OCI-LY7 (cell line): ENCODE data around the gene CD320. TPM values are rescaled to one million over a fixed set of nuclear protein-coding genes. Genes with fewer than 3 reads are reported as not detected.

Source experiments
- BruUV-seq: library from RNA; stranded (reverse); fragments of 400-500 nt; replicated peaks from 2 replicates; lab custom pipeline; 2021; lab: Mats Ljungman, UMichigan
- CTCF ChIA-PET: fragments of 300-600 bp; sonication (Branson Sonifier 250); formaldehyde crosslinking; loops from one replicate; lab custom pipeline; 2022; ENCODE audit warnings: antibody characterized with exemption; ENCODE audit not compliant: unreplicated experiment; lab: Charles Lee
- POLR2A ChIA-PET: fragments of 300-600 bp; sonication (Branson Sonifier 250); formaldehyde crosslinking; loops from one replicate; lab custom pipeline; 2022; ENCODE audit warnings: antibody characterized with exemption; lab: Charles Lee
- DNase-seq: peaks from one replicate; pipeline ENCODE4 v3.0.0-alpha.2; 2015; ENCODE audit warnings: low spot score
- H2AFZ ChIP-seq: fragments of 200-600 bp; sonication (generic), shearing (Covaris generic); 2 replicates; pipeline ENCODE4 v1.6.1; 2014; ENCODE audit warnings: mild to moderate bottlenecking, antibody characterized with exemption, low read length, moderate library complexity
- H3K27ac ChIP-seq: fragments of 200-600 bp; sonication (generic); 2 replicates; pipeline ENCODE4 v1.5.1; 2014; ENCODE audit warnings: mixed run types, low read depth, mild to moderate bottlenecking, moderate library complexity, low read length, inconsistent platforms; ENCODE audit not compliant: poor library complexity, severe bottlenecking
- H3K36me3 ChIP-seq: fragments of 200-600 bp; sonication (generic); 2 replicates; pipeline ENCODE4 v1.6.1; 2014; ENCODE audit warnings: mild to moderate bottlenecking, antibody characterized with exemption, low read length, moderate library complexity, mixed read lengths; ENCODE audit not compliant: insufficient read depth
- H3K4me1 ChIP-seq: fragments of 200-600 bp; sonication (generic); 2 replicates; pipeline ENCODE4 v1.5.1; 2014; ENCODE audit warnings: mild to moderate bottlenecking, low read length; ENCODE audit not compliant: insufficient read depth, poor library complexity, severe bottlenecking
- H3K4me2 ChIP-seq: fragments of 200-600 bp; sonication (generic); 2 replicates; pipeline ENCODE4 v1.6.1; 2014; ENCODE audit warnings: mild to moderate bottlenecking, low read length
- H3K4me3 ChIP-seq: fragments of 200-600 bp; sonication (generic); 2 replicates; pipeline ENCODE4 v1.5.1; 2014; ENCODE audit warnings: mild to moderate bottlenecking, low read depth, low read length; ENCODE audit not compliant: poor library complexity, severe bottlenecking
- H3K79me2 ChIP-seq: fragments of 200-600 bp; sonication (generic); 2 replicates; pipeline ENCODE4 v1.6.1; 2016; ENCODE audit warnings: low read depth, mild to moderate bottlenecking, low read length, moderate library complexity, mixed read lengths; ENCODE audit not compliant: insufficient read depth
- H3K9me2 ChIP-seq: fragments of 200-600 bp; sonication (generic); 2 replicates; pipeline ENCODE4 v1.6.1; 2016; ENCODE audit warnings: mild to moderate bottlenecking, low read length, mixed read lengths; ENCODE audit not compliant: insufficient read depth
- H3K9me3 ChIP-seq: fragments of 200-600 bp; sonication (generic); 2 replicates; pipeline ENCODE4 v1.6.1; 2014; ENCODE audit warnings: mild to moderate bottlenecking, mixed run types, low read length, mixed read lengths
- H4K20me1 ChIP-seq: fragments of 200-600 bp; sonication (generic); 2 replicates; pipeline ENCODE4 v1.6.1; 2014; ENCODE audit warnings: mild to moderate bottlenecking, antibody characterized with exemption, low read length, moderate library complexity, mixed read lengths; ENCODE audit not compliant: insufficient read depth
- EZH2phosphoT487 ChIP-seq: fragments of 200-600 bp; sonication (generic); IDR thresholded peaks from 2 replicates; pipeline ENCODE4 v1.6.1; 2018; ENCODE audit warnings: low read depth, borderline replicate concordance, mild to moderate bottlenecking, mixed run types, antibody characterized with exemption, low read length, moderate library complexity, mixed read lengths
- intact Hi-C: fragments of 100-400 bp; cut with micrococcal nuclease; formaldehyde crosslinking; loops from one replicate; pipeline ENCODE4 v1.10.0; 2022; ENCODE audit not compliant: unreplicated experiment
- total RNA-seq, 2 experiments: library from RNA; depleted of rRNA in 1 of 2; stranded (reverse); fragments of >200 nt in 1 of 2; shearing (Covaris generic) in 1 of 2; gene quantifications; 2 replicates each; pipeline ENCODE4 v1.2.3, GENCODE V29; 2014 to 2022
- TF ChIP-seq, protein P1 (sequence below): fragments of 200-600 bp; sonication (generic); conservative IDR thresholded peaks from 2 replicates; pipeline ENCODE4 v1.5.1; 2014; ENCODE audit warnings: mild to moderate bottlenecking, antibody characterized with exemption, low read length, moderate library complexity, mixed read lengths

CD320 gene
- total RNA-seq, 2 experiments from 2014 or later: 39.1 to 49.2 TPM

DNA sequence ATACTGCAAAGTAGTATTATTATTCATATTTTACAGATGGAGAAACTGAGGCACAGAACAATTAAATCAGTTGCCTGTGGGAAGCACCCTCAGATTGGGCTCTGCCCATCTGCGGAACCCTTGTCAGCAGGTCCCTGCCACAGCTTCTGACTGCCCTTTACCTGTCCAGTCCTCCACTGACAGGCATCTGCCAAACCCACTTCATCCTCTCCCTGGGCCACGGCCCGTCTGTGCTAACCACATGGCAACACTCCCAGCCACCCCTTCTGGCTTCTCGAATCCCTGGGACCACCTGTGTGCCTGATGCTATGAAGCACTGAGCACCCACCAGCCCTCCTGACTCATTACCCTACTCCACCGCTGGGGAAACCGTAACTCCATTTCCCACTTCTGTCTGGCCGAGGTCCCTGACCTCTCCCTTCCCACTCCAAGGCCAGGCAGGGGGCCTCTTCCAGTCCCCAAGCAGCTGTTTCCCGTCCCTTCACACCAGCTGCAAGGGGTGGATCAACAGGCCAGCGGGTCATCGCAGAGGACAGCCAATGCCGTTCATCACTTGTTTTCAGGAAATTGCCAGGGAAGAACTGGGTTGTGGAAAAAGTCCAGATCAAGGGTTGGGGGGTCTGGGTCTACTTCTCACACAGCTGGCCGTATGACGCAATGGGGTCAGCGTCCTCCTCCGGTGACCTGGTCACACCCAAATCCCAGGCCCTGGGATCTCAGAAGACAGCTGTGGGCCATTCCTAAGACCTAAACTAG is 32.4 kb upstream of the CD320 start:
- Histone ChIP-seq H4K20me1 (no peaks in the 10 kb centered on the region), H3K79me2 (no peaks in the 10 kb centered on the region), H3K4me3 (no peak overlapping the region), H2AFZ (no peak overlapping the region), H3K36me3 (no peaks in the 10 kb centered on the region), H3K9me2 (no peaks in the 10 kb centered on the region), H3K27ac (no peak overlapping the region), H3K4me2 (no peak overlapping the region), H3K4me1 (peaks cover 5% of the 10 kb centered on the region), H3K9me3 (no peaks in the 10 kb centered on the region)
- TF ChIP-seq, protein P1, sequence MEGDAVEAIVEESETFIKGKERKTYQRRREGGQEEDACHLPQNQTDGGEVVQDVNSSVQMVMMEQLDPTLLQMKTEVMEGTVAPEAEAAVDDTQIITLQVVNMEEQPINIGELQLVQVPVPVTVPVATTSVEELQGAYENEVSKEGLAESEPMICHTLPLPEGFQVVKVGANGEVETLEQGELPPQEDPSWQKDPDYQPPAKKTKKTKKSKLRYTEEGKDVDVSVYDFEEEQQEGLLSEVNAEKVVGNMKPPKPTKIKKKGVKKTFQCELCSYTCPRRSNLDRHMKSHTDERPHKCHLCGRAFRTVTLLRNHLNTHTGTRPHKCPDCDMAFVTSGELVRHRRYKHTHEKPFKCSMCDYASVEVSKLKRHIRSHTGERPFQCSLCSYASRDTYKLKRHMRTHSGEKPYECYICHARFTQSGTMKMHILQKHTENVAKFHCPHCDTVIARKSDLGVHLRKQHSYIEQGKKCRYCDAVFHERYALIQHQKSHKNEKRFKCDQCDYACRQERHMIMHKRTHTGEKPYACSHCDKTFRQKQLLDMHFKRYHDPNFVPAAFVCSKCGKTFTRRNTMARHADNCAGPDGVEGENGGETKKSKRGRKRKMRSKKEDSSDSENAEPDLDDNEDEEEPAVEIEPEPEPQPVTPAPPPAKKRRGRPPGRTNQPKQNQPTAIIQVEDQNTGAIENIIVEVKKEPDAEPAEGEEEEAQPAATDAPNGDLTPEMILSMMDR: no peak
- TF ChIP-seq EZH2phosphoT487: no peak
- CTCF ChIA-PET: no interaction called here
- no TSS peak for BruUV-seq
- intact Hi-C loops: no loop called here
- DNase-seq: no peak
- POLR2A ChIA-PET: no interaction called here

DNA sequence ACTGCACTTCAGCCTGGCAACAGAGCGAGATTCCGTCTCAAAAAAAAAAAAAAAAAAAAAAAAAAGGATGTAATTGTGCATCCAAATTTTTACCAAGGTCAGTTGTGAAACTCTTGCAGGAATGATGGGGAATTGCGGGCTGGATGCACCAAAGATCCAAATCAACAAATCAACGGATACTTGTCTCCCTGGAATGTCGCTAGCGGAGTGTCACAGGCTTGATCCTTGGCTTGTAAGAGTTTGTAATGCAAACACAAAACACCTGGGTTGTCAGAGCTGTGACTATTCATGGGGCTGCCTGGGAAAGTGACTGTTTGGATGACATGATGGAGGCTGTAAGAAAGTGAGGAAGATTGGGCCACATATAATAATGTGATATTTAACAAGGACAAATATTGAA is 30.7 kb upstream of the CD320 start:
- POLR2A ChIA-PET: no interaction called here
- no peaks in the 10 kb centered on the region for H3K9me2 ChIP-seq

DNA sequence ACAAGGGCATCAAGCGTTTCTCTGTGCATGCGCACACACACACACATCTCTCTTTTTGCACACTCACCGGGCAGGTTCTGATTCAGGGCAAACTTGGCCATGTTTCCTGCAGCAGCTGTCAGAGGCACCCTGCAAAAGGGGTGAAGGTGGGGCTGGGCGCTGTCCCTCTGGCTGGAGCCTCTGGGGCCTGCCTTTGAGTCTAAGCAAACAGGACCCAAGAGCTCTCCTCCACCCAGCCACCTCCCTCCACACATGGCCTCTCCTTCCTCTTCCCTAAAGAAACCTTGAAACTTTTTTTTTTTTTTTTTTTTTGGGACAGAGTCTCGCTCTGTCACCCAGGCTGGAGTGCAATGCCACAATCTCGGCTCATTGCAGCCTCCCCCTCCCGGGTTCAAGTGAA is 29.6 kb upstream of the CD320 start:
- no peak for DNase-seq
- no peak overlapping the region for H2AFZ ChIP-seq
- no peaks in the 10 kb centered on the region for H3K36me3 ChIP-seq
- no peak overlapping the region for H3K4me3 ChIP-seq
- intact Hi-C loops: no loop called here
- no TSS peak for BruUV-seq
- CTCF ChIA-PET: no interaction called here
- no peaks in the 10 kb centered on the region for H3K9me2 ChIP-seq
- POLR2A ChIA-PET: no interaction called here
- H3K4me1 ChIP-seq: peaks cover 3% of the 10 kb centered on the region
- H3K27ac ChIP-seq: no peak overlapping the region
- no peak overlapping the region for H3K4me2 ChIP-seq
- H3K9me3 ChIP-seq: no peaks in the 10 kb centered on the region
- no peak for TF ChIP-seq EZH2phosphoT487
- TF ChIP-seq, protein P1: no peak
- no peaks in the 10 kb centered on the region for H3K79me2 ChIP-seq
- no peaks in the 10 kb centered on the region for H4K20me1 ChIP-seq

More for the DNA sequence above, 30.7 kb upstream of the CD320 start:
- Histone ChIP-seq H3K4me3 (no peak overlapping the region), H3K4me2 (no peak overlapping the region), H3K36me3 (no peaks in the 10 kb centered on the region), H2AFZ (no peak overlapping the region), H4K20me1 (no peaks in the 10 kb centered on the region), H3K79me2 (no peaks in the 10 kb centered on the region), H3K9me3 (no peaks in the 10 kb centered on the region), H3K27ac (no peak overlapping the region), H3K4me1 (peaks cover 5% of the 10 kb centered on the region)
- CTCF ChIA-PET: no interaction called here
- BruUV-seq: no TSS peak
- DNase-seq: no peak
- TF ChIP-seq, protein P1: no peak
- TF ChIP-seq EZH2phosphoT487: no peak
- intact Hi-C loops: no loop called here
